AG04449 (cell line): ENCODE data around the gene NFE2L3.
"Not testable (repeated sequence)": the region's sequence is repeated elsewhere in the genome, so short reads cannot be mapped to it uniquely, and the experiment has no call there.

ENCODE experiments used
- CTCF ChIA-PET: fragments of 350-600 bp; formaldehyde crosslinking; extraction: SDS; loops from one replicate; lab custom pipeline; 2021; ENCODE audit warnings: antibody characterized with exemption; lab: Yijun Ruan, JAX
- POLR2A ChIA-PET: fragments of 400-600, 350-600 bp; formaldehyde crosslinking; extraction: SDS; loops from one replicate; lab custom pipeline; 2020; ENCODE audit warnings: antibody characterized with exemption, inconsistent platforms; lab: Yijun Ruan, JAX
- DNase-seq: peaks from one replicate; pipeline ENCODE4 v3.0.0-alpha.2; 2010; ENCODE audit warnings: low read depth, low spot score
- H3K4me3 ChIP-seq: 2 replicates; pipeline ENCODE4 v1.5.1; 2011; ENCODE audit warnings: low read depth, mild to moderate bottlenecking, control low read depth, low read length
- CTCF ChIP-seq: IDR thresholded peaks from one replicate; pipeline ENCODE4 v1.5.1; 2011; ENCODE audit warnings: mild to moderate bottlenecking, moderate library complexity, low read length, control low read depth, inconsistent platforms; ENCODE audit not compliant: insufficient read depth; ENCODE audit errors: missing control alignments

Gene NFE2L3

GRCh38 chr7:26149391-26149977, 2.5 kb upstream of the NFE2L3 start:
- no peak overlapping the region for H3K4me3 ChIP-seq
- DNase-seq: no peak
- ChIA-PET POLR2A (no interaction called here), CTCF (no interaction called here)
- no peak for TF ChIP-seq CTCF

GRCh38 chr7:26151096-26151495, 902 bp upstream of the NFE2L3 start:
- H3K4me3 ChIP-seq: no peak overlapping the region
- no peak for TF ChIP-seq CTCF
- POLR2A ChIA-PET: no interaction called here
- CTCF ChIA-PET: interaction anchor here (1.8 kb wide), 1 partner anchor 15 kb away, joined by 4 read pairs; no protein-coding TSS in a partner anchor
- no peak for DNase-seq

- POLR2A ChIA-PET: interaction anchor here (1.0 kb wide), 2 partner anchors 43 to 48 kb away, joined by 4 to 7 read pairs; partner anchors contain the start of gene HNRNPA2B1
- H3K4me3 ChIP-seq: peak overlapping the region; percentile 61
- DNase-seq: no peak
- no peak for TF ChIP-seq CTCF
- CTCF ChIA-PET: interaction anchor here (0.8 to 1.8 kb wide), 5 partner anchors 8 to 218 kb away, joined by 3 to 4 read pairs (median 4); no protein-coding TSS in a partner anchor
These were observed 397 bp upstream of the NFE2L3 start for GRCh38 chr7:26151650-26151952.

GRCh38 chr7:26152782-26153240, 813 bp downstream of the NFE2L3 start:
- peak overlapping the region; percentile 61 for H3K4me3 ChIP-seq
- DNase-seq: not testable (repeated sequence)
- ChIA-PET CTCF (interaction anchor here (1.0 to 1.2 kb wide), 3 partner anchors 9 to 217 kb away, joined by 3 to 4 read pairs (median 3); no protein-coding TSS in a partner anchor), POLR2A (interaction anchor here (1.0 kb wide), 1 partner anchor 47 kb away, joined by 7 read pairs; the partner anchor contains the start of gene HNRNPA2B1)

- H3K4me3 ChIP-seq: peak overlapping the region; percentile 40
- no peak for DNase-seq
- ChIA-PET CTCF (interaction anchor here (0.7 to 2.0 kb wide), 2 partner anchors 19 to 45 kb away, joined by 3 to 8 read pairs; no protein-coding TSS in a partner anchor), POLR2A (no interaction called here)
- no peak for TF ChIP-seq CTCF
These were observed 1.3 kb downstream of the NFE2L3 start for GRCh38 chr7:26153241-26153822.

GRCh38 chr7:26153823-26154783, 2.1 kb downstream of the NFE2L3 start:
- no peak for DNase-seq
- TF ChIP-seq CTCF: no peak
- ChIA-PET CTCF (interaction anchor here (0.6 to 2.0 kb wide), 4 partner anchors 12 to 47 kb away, joined by 3 to 8 read pairs (median 3); partner anchors contain the start of gene CBX3), POLR2A (no interaction called here)
- no peak overlapping the region; the same call in 1 of the 2 replicates for H3K4me3 ChIP-seq
